ENCODE results near the gene HPCAL1. TPM values are rescaled to one million over a fixed set of nuclear protein-coding genes. Genes with fewer than 3 reads are reported as not detected.

The HPCAL1 gene
- total and polyA plus RNA-seq, 2 donors (not counting 3 experiments of a cell fraction or from before 2014, with no cell fraction given): 56.5 to 77.4 TPM

DNA sequence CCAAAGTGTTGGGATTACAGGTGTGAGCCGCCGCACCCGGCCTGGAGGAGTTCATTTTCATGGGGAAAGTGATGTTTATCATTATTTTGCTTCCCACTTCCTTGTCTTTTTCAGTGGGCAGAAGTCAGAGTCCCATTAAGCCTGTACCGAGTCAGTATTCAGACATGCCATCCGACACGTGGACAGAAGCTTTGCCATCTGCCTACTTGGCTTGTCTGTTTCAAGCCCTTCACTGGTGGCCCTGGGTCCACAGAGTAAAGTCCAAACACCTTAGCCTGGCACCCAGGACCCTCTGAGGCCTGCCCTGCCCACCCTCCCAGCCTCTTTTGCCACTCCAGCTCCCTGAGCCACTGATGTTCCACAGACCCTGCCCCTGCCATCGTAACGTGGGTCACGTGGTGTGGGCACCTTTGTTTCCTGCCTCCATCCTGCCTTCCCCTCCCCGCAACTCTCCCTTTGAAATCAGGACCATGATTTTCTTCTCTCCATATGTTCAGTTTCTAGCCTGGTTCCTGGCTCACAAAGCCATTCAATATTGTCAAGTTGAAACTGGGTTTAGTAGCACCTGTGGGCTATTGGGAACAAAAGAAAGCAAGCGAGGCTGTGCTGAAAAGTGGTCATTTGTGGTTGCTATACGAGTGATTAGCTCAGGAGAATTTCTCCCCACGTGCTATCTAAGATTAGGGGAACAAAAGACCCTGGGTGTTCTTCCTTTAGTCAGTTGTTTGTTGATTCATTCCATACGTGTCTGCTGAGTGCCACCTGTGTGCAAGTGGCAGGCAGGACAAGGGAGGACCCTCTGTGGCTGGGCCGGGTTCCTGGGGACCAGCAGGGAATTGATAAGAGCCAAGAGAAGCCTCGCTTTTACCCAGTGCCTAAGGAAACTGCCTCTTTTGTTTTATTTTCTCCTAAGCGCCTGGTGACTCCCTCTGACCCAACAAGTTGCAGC is 150.5 kb downstream of the HPCAL1 start:
- no peaks in the 10 kb centered on the region for H4K20me1 ChIP-seq (replicated peaks; ENCODE audit: control insufficient read depth, extremely low read depth, insufficient read depth, low read length)
- BruUV-seq (replicated peaks): no TSS peak
- no peaks in the 10 kb centered on the region for H3K79me2 ChIP-seq (ENCODE audit: control insufficient read depth, insufficient read depth, low read length)
- H3K27me3 ChIP-seq (ENCODE audit: control insufficient read depth in 2 of 2, insufficient read depth in 2 of 2, low read length in 2 of 2): no peaks in the 10 kb centered on the region
- FAIRE-seq: no peak
- dilution Hi-C loops (cut with MboI; ENCODE audit: extremely low pct_ligation_motif_present, low sequenced_read_pairs) (no loop called here), intact Hi-C loops (cut with micrococcal nuclease) (no loop called here)
- no peaks in the 10 kb centered on the region for H3K9me1 ChIP-seq (replicated peaks; ENCODE audit: control insufficient read depth, extremely low read depth, insufficient read depth, low read length)
- TF ChIP-seq EZH2 (IDR thresholded peaks at IDR 0.05; ENCODE audit: borderline replicate concordance, low read depth, low read length, severe bottlenecking): no peak
- TF ChIP-seq, protein P1, sequence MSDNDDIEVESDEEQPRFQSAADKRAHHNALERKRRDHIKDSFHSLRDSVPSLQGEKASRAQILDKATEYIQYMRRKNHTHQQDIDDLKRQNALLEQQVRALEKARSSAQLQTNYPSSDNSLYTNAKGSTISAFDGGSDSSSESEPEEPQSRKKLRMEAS (IDR thresholded peaks at IDR 0.05; ENCODE audit: insufficient read depth, insufficient read length): no peak
- TF ChIP-seq GATA2 (IDR thresholded peaks at IDR 0.05; ENCODE audit: insufficient read depth, insufficient read length, low read depth, low read length): no peak
- no peak for TF ChIP-seq MYC (IDR thresholded peaks at IDR 0.05; ENCODE audit: low read depth, low read length)
- TF ChIP-seq, protein P2, sequence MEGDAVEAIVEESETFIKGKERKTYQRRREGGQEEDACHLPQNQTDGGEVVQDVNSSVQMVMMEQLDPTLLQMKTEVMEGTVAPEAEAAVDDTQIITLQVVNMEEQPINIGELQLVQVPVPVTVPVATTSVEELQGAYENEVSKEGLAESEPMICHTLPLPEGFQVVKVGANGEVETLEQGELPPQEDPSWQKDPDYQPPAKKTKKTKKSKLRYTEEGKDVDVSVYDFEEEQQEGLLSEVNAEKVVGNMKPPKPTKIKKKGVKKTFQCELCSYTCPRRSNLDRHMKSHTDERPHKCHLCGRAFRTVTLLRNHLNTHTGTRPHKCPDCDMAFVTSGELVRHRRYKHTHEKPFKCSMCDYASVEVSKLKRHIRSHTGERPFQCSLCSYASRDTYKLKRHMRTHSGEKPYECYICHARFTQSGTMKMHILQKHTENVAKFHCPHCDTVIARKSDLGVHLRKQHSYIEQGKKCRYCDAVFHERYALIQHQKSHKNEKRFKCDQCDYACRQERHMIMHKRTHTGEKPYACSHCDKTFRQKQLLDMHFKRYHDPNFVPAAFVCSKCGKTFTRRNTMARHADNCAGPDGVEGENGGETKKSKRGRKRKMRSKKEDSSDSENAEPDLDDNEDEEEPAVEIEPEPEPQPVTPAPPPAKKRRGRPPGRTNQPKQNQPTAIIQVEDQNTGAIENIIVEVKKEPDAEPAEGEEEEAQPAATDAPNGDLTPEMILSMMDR (IDR thresholded peaks at IDR 0.05; ENCODE audit: extremely low read depth in 1 of 2, insufficient read depth in 1 of 2, low read depth in 1 of 2, low read length in 2 of 2): no peak
- no peak for TF ChIP-seq FOS (IDR thresholded peaks at IDR 0.05; ENCODE audit: borderline replicate concordance, insufficient read depth, low read length)
- no peak for TF ChIP-seq POLR2AphosphoS5 (IDR thresholded peaks at IDR 0.05; ENCODE audit: insufficient read depth, low read depth, low read length)
- TF ChIP-seq POLR2A (IDR thresholded peaks at IDR 0.05; ENCODE audit: low read depth, low read length): no peak
- TF ChIP-seq JUN (IDR thresholded peaks at IDR 0.05; ENCODE audit: borderline replicate concordance, insufficient read depth, insufficient read length, low read depth): no peak
- H3K4me3 ChIP-seq (replicated peaks in 1 of 3; ENCODE audit: insufficient read depth in 1 of 3, low read depth in 1 of 3, low read length in 3 of 3): no peak overlapping the region
- H2AFZ ChIP-seq (ENCODE audit: low read depth, low read length): no peak overlapping the region
- H3K27ac ChIP-seq (ENCODE audit: insufficient read depth, low read depth, low read length): no peak overlapping the region
- no peak for DNase-seq (ENCODE audit: low read depth, low spot score)
- no peaks in the 10 kb centered on the region for H3K36me3 ChIP-seq (ENCODE audit: control insufficient read depth in 2 of 2, extremely low read depth in 1 of 2, insufficient read depth in 2 of 2, low read length in 2 of 2)
- H3K9ac ChIP-seq (replicated peaks; ENCODE audit: extremely low read depth, insufficient read depth, low read length): no peak overlapping the region
- H3K4me1 ChIP-seq (ENCODE audit: control insufficient read depth, extremely low read depth, insufficient read depth, low read length): peaks cover 13% of the 10 kb centered on the region
- ChIA-PET POLR2A (no interaction called here), CTCF (interaction anchor here (2.7 kb wide), 1 partner anchor 18 kb away, joined by 5 read pairs; no protein-coding TSS in a partner anchor)
- no peak overlapping the region for H3K4me2 ChIP-seq (ENCODE audit: insufficient read depth, low read length)
- no peaks in the 10 kb centered on the region for H3K9me3 ChIP-seq (replicated peaks; ENCODE audit: control insufficient read depth, insufficient read depth, low read length)

All from endothelial cell of umbilical vein (primary cell).